ENCODE measurements around the gene MARK4.

The MARK4 gene

GRCh38 chr19:45354241-45354842 lies 103.3 kb downstream of the MARK4 start:
- no peak for DNase-seq (ENCODE audit: low read depth)
- no peak overlapping the region for H3K4me3 ChIP-seq (ENCODE audit: low read depth, low read length)
- TF ChIP-seq, protein P1, sequence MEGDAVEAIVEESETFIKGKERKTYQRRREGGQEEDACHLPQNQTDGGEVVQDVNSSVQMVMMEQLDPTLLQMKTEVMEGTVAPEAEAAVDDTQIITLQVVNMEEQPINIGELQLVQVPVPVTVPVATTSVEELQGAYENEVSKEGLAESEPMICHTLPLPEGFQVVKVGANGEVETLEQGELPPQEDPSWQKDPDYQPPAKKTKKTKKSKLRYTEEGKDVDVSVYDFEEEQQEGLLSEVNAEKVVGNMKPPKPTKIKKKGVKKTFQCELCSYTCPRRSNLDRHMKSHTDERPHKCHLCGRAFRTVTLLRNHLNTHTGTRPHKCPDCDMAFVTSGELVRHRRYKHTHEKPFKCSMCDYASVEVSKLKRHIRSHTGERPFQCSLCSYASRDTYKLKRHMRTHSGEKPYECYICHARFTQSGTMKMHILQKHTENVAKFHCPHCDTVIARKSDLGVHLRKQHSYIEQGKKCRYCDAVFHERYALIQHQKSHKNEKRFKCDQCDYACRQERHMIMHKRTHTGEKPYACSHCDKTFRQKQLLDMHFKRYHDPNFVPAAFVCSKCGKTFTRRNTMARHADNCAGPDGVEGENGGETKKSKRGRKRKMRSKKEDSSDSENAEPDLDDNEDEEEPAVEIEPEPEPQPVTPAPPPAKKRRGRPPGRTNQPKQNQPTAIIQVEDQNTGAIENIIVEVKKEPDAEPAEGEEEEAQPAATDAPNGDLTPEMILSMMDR (IDR thresholded peaks at IDR 0.05; ENCODE audit: control insufficient read depth, extremely low read depth, insufficient read depth), result no peak

Data from LNCaP clone FGC (cell line).